HG03135 (cell line): ENCODE measurements around the gene KLRC2.
"Not testable (repeated sequence)": the region's sequence is repeated elsewhere in the genome, so short reads cannot be mapped to it uniquely, and the experiment has no call there.

Experiments
- ATAC-seq: cut with Tn5 transposase; IDR thresholded peaks from one replicate; pipeline ENCODE4 v1.9.1; 2021; ENCODE audit warnings: mild to moderate bottlenecking, moderate library complexity; ENCODE audit not compliant: unreplicated experiment

KLRC2 gene

GRCh38 chr12:10435816-10436215, at the start of gene KLRC2:
TSS of gene KLRC2 (minus strand) at chr12:10436010. CDS start at chr12:10435986, 24 bp downstream.
- ATAC-seq: not testable (repeated sequence)

- not testable (repeated sequence) for ATAC-seq
Observed at GRCh38 chr12:10481901-10482300, 46.1 kb upstream of the KLRC2 start.

GRCh38 chr12:10472808-10473207, 37.0 kb upstream of the KLRC2 start:
- not testable (repeated sequence) for ATAC-seq

- no peak for ATAC-seq
Observed at GRCh38 chr12:10469701-10470100, 33.9 kb upstream of the KLRC2 start.

GRCh38 chr12:10466311-10466710, 30.5 kb upstream of the KLRC2 start:
- no peak for ATAC-seq

GRCh38 chr12:10457760-10458159, 21.9 kb upstream of the KLRC2 start:
- no peak for ATAC-seq

- ATAC-seq: no peak
Observed at GRCh38 chr12:10456856-10457255, 21.0 kb upstream of the KLRC2 start.

GRCh38 chr12:10455766-10456165, 20.0 kb upstream of the KLRC2 start:
- ATAC-seq: no peak

GRCh38 chr12:10454531-10454930, 18.7 kb upstream of the KLRC2 start:
- no peak for ATAC-seq

GRCh38 chr12:10453156-10453555, 17.3 kb upstream of the KLRC2 start, which contains the start of gene KLRC1:
TSS of gene KLRC1 (minus strand) at chr12:10453377. CDS start at chr12:10451156, 2,221 bp downstream.
- no peak for ATAC-seq

GRCh38 chr12:10448236-10448635, 12.4 kb upstream of the KLRC2 start:
- no peak for ATAC-seq

GRCh38 chr12:10446052-10446451, 10.2 kb upstream of the KLRC2 start:
- ATAC-seq: not testable (repeated sequence)

- not testable (repeated sequence) for ATAC-seq
Observed at GRCh38 chr12:10441144-10441543, 5.3 kb upstream of the KLRC2 start.

- ATAC-seq: not testable (repeated sequence)
Observed at GRCh38 chr12:10439608-10440274, 3.9 kb upstream of the KLRC2 start.

- ATAC-seq: not testable (repeated sequence)
Observed at GRCh38 chr12:10437601-10438000, 1.8 kb upstream of the KLRC2 start.

GRCh38 chr12:10430623-10431022, 5.2 kb downstream of the KLRC2 start:
- ATAC-seq: not testable (repeated sequence)

GRCh38 chr12:10425938-10426337, 9.9 kb downstream of the KLRC2 start:
- not testable (repeated sequence) for ATAC-seq

GRCh38 chr12:10424260-10424899, 11.4 kb downstream of the KLRC2 start:
- not testable (repeated sequence) for ATAC-seq

- not testable (repeated sequence) for ATAC-seq
Observed at GRCh38 chr12:10422159-10422558, 13.7 kb downstream of the KLRC2 start.

GRCh38 chr12:10420334-10420733, 15.5 kb downstream of the KLRC2 start, which contains the start of gene KLRC3:
TSS of gene KLRC3 (minus strand) at chr12:10420595. CDS start at chr12:10420550, 45 bp downstream.
- not testable (repeated sequence) for ATAC-seq

GRCh38 chr12:10409392-10409791, 26.4 kb downstream of the KLRC2 start, which contains the start of gene KLRC4:
TSS of gene KLRC4 (minus strand) at chr12:10409757. CDS start at chr12:10409575, 182 bp downstream.
- ATAC-seq: no peak

GRCh38 chr12:10408842-10409241, 27.0 kb downstream of the KLRC2 start:
- ATAC-seq: no peak
